Breast epithelium (tissue), 4 donors: ENCODE results near the gene ADORA3. TPM values are rescaled to one million over a fixed set of nuclear protein-coding genes. Genes with fewer than 3 reads are reported as not detected.

Experiments
- DNase-seq, 2 donors: peaks; one replicate each; pipeline ENCODE4 v3.0.0-alpha.2; 2019; ENCODE audit warnings: low spot score in 2 of 2
- H3K27ac ChIP-seq, 2 donors: fragments of 200-600 bp; sonication (generic) in 1 of 2; one replicate each; pipeline ENCODE4 v1.5.1; 2016 to 2019; ENCODE audit warnings: mild to moderate bottlenecking in 1 of 2
- H3K27me3 ChIP-seq, 2 donors: fragments of 200-600 bp; sonication (generic) in 1 of 2; one replicate each; pipeline versions ENCODE4 v1.5.1 to v1.6.0; 2017 to 2019; ENCODE audit warnings: control low read depth in 1 of 2, mild to moderate bottlenecking in 1 of 2
- H3K36me3 ChIP-seq: fragments of 200-600 bp; one replicate; pipeline ENCODE4 v1.5.1; 2019
- H3K4me1 ChIP-seq, 2 donors: fragments of 200-600 bp; sonication (generic); one replicate each; pipeline ENCODE4 v1.5.1; 2016 to 2019; ENCODE audit warnings: control low read depth in 1 of 2
- H3K4me3 ChIP-seq, 3 donors: fragments of 200-600 bp; sonication (generic); 1 replicate in 2 of 3; 2 replicates in 1 of 3; pipeline ENCODE4 v1.5.1; 2016 to 2019; ENCODE audit warnings: mild to moderate bottlenecking in 3 of 3, moderate library complexity in 2 of 3
- H3K9me3 ChIP-seq, 2 donors: fragments of 200-600 bp; sonication (generic) in 1 of 2; one replicate each; pipeline ENCODE4 v1.5.1; 2016 to 2019; ENCODE audit warnings: control low read depth in 1 of 2
- CTCF ChIP-seq, 3 donors: fragments of 450-650 bp; IDR thresholded peaks; one replicate each; pipeline ENCODE4 v1.5.1; 2016 to 2017; ENCODE audit warnings: antibody characterized with exemption in 3 of 3, mild to moderate bottlenecking in 3 of 3, moderate library complexity in 3 of 3
- POLR2A ChIP-seq: fragments of 450-650 bp; IDR thresholded peaks from one replicate; pipeline ENCODE4 v1.6.1; 2016; ENCODE audit warnings: antibody characterized with exemption, mild to moderate bottlenecking, moderate library complexity
- POLR2AphosphoS5 ChIP-seq, 3 donors: sonication (generic); formaldehyde crosslinking; IDR thresholded peaks; one replicate each; pipeline ENCODE4 v1.6.1; 2017; ENCODE audit warnings: antibody characterized with exemption in 3 of 3
- intact Hi-C: fragments of 100-400 bp; cut with DNase I; formaldehyde crosslinking; loops from one replicate; pipeline ENCODE4 v1.15.1; 2023; ENCODE audit warnings: low total_unique reads
- total RNA-seq, 3 donors: library from RNA; depleted of rRNA; stranded (reverse); fragments of >200 nt; gene quantifications; one replicate each; pipeline ENCODE4 v1.1.0, GENCODE V29; 2016

ADORA3 gene
- total RNA-seq, 3 donors from 2014 or later: 9.5 to 13.8 (median 13.2) TPM

- Histone ChIP-seq H3K4me3 (no peak overlapping the region), H3K36me3 (no peaks in the 10 kb centered on the region), H3K4me1 (peaks cover 0 to 5% of the 10 kb centered on the region in 2 donors), H3K27ac (no peak overlapping the region), H3K9me3 (no peaks in the 10 kb centered on the region), H3K27me3 (no peaks in the 10 kb centered on the region)
- no peak for TF ChIP-seq POLR2A
- TF ChIP-seq POLR2AphosphoS5 (IDR thresholded peaks at IDR 0.05): no peak
- DNase-seq: no peak
- intact Hi-C loops: no loop called here
Observed at GRCh38 chr1:111504097-111504496, 664 bp upstream of the ADORA3 start.

- intact Hi-C loops: no loop called here
- TF ChIP-seq CTCF (IDR thresholded peaks at IDR 0.05) (no peak), POLR2A (no peak), POLR2AphosphoS5 (IDR thresholded peaks at IDR 0.05) (no peak)
- H3K27ac ChIP-seq: no peak overlapping the region
- no peaks in the 10 kb centered on the region for H3K27me3 ChIP-seq
- H3K36me3 ChIP-seq: no peaks in the 10 kb centered on the region
- H3K4me3 ChIP-seq: no peak overlapping the region
- no peak for DNase-seq
- no peaks in the 10 kb centered on the region for H3K9me3 ChIP-seq
- no peaks in the 10 kb centered on the region for H3K4me1 ChIP-seq
Observed at GRCh38 chr1:111501645-111502044, 1.8 kb downstream of the ADORA3 start.

- no peaks in the 10 kb centered on the region for H3K27me3 ChIP-seq
- H3K9me3 ChIP-seq: no peaks in the 10 kb centered on the region
- intact Hi-C loops: no loop called here
- DNase-seq: no peak
- H3K27ac ChIP-seq: no peak overlapping the region
- H3K4me1 ChIP-seq: no peaks in the 10 kb centered on the region
- no peaks in the 10 kb centered on the region for H3K36me3 ChIP-seq
- no peak overlapping the region for H3K4me3 ChIP-seq
- TF ChIP-seq CTCF (IDR thresholded peaks at IDR 0.05) (no peak), POLR2AphosphoS5 (IDR thresholded peaks at IDR 0.05) (no peak), POLR2A (no peak)
Observed at GRCh38 chr1:111499026-111499785, 4.2 kb downstream of the ADORA3 start.

GRCh38 chr1:111497592-111497991 lies 5.8 kb downstream of the ADORA3 start:
- Histone ChIP-seq H3K4me3 (no peak overlapping the region), H3K27ac (no peak overlapping the region), H3K4me1 (no peaks in the 10 kb centered on the region), H3K9me3 (no peaks in the 10 kb centered on the region), H3K27me3 (no peaks in the 10 kb centered on the region), H3K36me3 (no peaks in the 10 kb centered on the region)
- no peak for TF ChIP-seq POLR2AphosphoS5 (IDR thresholded peaks at IDR 0.05)
- no peak for TF ChIP-seq POLR2A
- no peak for TF ChIP-seq CTCF (IDR thresholded peaks at IDR 0.05)
- DNase-seq: no peak
- intact Hi-C loops: no loop called here

GRCh38 chr1:111496398-111496797 lies 7.0 kb downstream of the ADORA3 start:
- H3K36me3 ChIP-seq: no peaks in the 10 kb centered on the region
- no peak overlapping the region for H3K4me3 ChIP-seq
- no peak overlapping the region for H3K27ac ChIP-seq
- no peak for DNase-seq
- TF ChIP-seq POLR2A (no peak), POLR2AphosphoS5 (IDR thresholded peaks at IDR 0.05) (no peak), CTCF (IDR thresholded peaks at IDR 0.05) (no peak)
- H3K9me3 ChIP-seq: no peaks in the 10 kb centered on the region
- H3K4me1 ChIP-seq: no peaks in the 10 kb centered on the region
- intact Hi-C loops: no loop called here
- H3K27me3 ChIP-seq: no peaks in the 10 kb centered on the region
